Mucosa of rectum (tissue), 2 donors: ENCODE data around the gene ALOXE3.
A peak's percentile ranks its signal among the peaks of the same experiment; 100 is the strongest.

Experiments used
- H3K27ac ChIP-seq, 2 donors: one replicate each; pipeline ENCODE4 v1.7.0; 2013; ENCODE audit warnings: inconsistent platforms in 2 of 2, low read depth in 2 of 2, low read length in 2 of 2
- H3K27me3 ChIP-seq, 2 donors: one replicate each; pipeline ENCODE4 v1.7.0; 2013; ENCODE audit warnings: low read length in 2 of 2; ENCODE audit not compliant: control insufficient read depth in 2 of 2, insufficient read depth in 2 of 2
- H3K36me3 ChIP-seq, 2 donors: one replicate each; pipeline ENCODE4 v1.7.0; 2013; ENCODE audit warnings: low read length in 2 of 2; ENCODE audit not compliant: control insufficient read depth in 2 of 2, insufficient read depth in 2 of 2
- H3K4me1 ChIP-seq, 2 donors: one replicate each; pipeline ENCODE4 v1.7.0; 2013; ENCODE audit warnings: low read length in 2 of 2, mild to moderate bottlenecking in 1 of 2; ENCODE audit not compliant: control insufficient read depth in 2 of 2, insufficient read depth in 2 of 2
- H3K4me3 ChIP-seq, 2 donors: one replicate each; pipeline ENCODE4 v1.7.0; 2013; ENCODE audit warnings: low read length in 2 of 2
- H3K9ac ChIP-seq, 2 donors: one replicate each; pipeline ENCODE4 v1.7.0; 2013; ENCODE audit warnings: low read length in 2 of 2, low read depth in 1 of 2, mild to moderate bottlenecking in 1 of 2
- H3K9me3 ChIP-seq, 2 donors: one replicate each; pipeline ENCODE4 v1.7.0; 2013; ENCODE audit warnings: low read length in 2 of 2; ENCODE audit not compliant: control insufficient read depth in 2 of 2
- donor health status: healthy.
- donor health status: Normal muscosa, but diverticular disease.

The ALOXE3 gene

GRCh38 chr17:8117980-8118768 is at the start of gene ALOXE3:
Gene ALOXE3, minus strand, starts transcription at chr17:8118514. Its CDS starts 524 bp downstream, at chr17:8117990.
- no peaks in the 10 kb centered on the region for H3K36me3 ChIP-seq
- H3K4me3 ChIP-seq = peak within 1 kb of the TSS; percentile 69 to 85
- peaks cover 31 to 48% of the 10 kb centered on the region in 2 donors for H3K4me1 ChIP-seq
- peaks cover 41 to 48% of the 10 kb centered on the region in 2 donors for H3K27me3 ChIP-seq
- peak within 1 kb of the TSS; percentile 41 to 62 for H3K27ac ChIP-seq
- H3K9me3 ChIP-seq = no peaks in the 10 kb centered on the region
- H3K9ac ChIP-seq = peak within 1 kb of the TSS; percentile 45 to 72

DNA sequence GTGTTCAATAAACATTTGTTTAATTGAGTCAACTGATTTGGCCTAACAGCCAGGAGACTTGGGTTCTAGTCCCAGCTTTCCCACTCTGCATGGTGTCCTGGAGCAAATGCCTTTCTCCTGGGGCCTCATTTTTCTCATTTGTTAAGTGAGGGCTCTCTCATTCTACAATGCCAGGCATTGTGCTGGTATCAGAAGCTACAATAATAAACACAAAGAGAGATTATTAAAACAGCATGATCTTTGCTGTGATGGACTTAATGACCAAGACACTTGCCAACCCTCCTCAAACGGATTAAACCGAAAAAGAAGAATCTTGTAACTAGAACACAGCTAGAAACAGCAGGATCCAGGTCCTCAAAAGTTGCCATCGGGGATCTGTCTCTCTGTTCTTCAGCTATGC is 49.2 kb upstream of the ALOXE3 start:
- Histone ChIP-seq H3K27me3 (no peaks in the 10 kb centered on the region), H3K27ac (no peak overlapping the region), H3K9ac (no peak overlapping the region), H3K4me3 (no peak overlapping the region), H3K9me3 (no peaks in the 10 kb centered on the region), H3K36me3 (no peaks in the 10 kb centered on the region), H3K4me1 (peaks cover 14 to 20% of the 10 kb centered on the region in 2 donors)

DNA sequence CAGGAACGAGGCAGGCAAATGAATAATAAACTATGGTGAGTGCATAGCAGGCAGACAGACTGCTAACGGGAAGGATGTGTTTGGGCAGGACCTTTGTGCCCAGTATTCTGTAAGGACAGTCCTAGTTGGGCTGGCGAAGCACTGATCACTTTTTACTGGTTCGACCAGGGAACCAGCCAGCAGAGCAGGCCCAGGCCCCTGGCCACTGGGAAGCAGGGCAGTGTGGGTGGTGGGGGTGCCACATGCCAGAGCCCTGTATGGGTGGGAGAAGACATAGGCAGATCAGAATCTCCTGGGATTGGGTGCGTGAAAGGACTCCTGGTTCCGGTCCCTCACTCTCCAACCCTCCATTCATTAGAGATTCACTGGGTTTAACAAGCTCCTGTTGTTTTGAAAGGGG is 48.4 kb upstream of the ALOXE3 start:
- H3K9ac ChIP-seq = no peak overlapping the region
- no peak overlapping the region for H3K27ac ChIP-seq
- no peaks in the 10 kb centered on the region for H3K36me3 ChIP-seq
- H3K9me3 ChIP-seq = no peaks in the 10 kb centered on the region
- H3K4me1 ChIP-seq = peaks cover 19 to 24% of the 10 kb centered on the region in 2 donors
- no peaks in the 10 kb centered on the region for H3K27me3 ChIP-seq
- H3K4me3 ChIP-seq = no peak overlapping the region

GRCh38 chr17:8164815-8165131 is 46.5 kb upstream of the ALOXE3 start:
- peaks cover 36% of the 10 kb centered on the region in 2 donors for H3K4me1 ChIP-seq
- no peaks in the 10 kb centered on the region for H3K27me3 ChIP-seq
- H3K36me3 ChIP-seq = peaks cover 12 to 13% of the 10 kb centered on the region in 2 donors
- no peak overlapping the region for H3K9ac ChIP-seq
- no peaks in the 10 kb centered on the region for H3K9me3 ChIP-seq
- peak overlapping the region; percentile 95 to 99 for H3K27ac ChIP-seq
- no peak overlapping the region for H3K4me3 ChIP-seq

DNA sequence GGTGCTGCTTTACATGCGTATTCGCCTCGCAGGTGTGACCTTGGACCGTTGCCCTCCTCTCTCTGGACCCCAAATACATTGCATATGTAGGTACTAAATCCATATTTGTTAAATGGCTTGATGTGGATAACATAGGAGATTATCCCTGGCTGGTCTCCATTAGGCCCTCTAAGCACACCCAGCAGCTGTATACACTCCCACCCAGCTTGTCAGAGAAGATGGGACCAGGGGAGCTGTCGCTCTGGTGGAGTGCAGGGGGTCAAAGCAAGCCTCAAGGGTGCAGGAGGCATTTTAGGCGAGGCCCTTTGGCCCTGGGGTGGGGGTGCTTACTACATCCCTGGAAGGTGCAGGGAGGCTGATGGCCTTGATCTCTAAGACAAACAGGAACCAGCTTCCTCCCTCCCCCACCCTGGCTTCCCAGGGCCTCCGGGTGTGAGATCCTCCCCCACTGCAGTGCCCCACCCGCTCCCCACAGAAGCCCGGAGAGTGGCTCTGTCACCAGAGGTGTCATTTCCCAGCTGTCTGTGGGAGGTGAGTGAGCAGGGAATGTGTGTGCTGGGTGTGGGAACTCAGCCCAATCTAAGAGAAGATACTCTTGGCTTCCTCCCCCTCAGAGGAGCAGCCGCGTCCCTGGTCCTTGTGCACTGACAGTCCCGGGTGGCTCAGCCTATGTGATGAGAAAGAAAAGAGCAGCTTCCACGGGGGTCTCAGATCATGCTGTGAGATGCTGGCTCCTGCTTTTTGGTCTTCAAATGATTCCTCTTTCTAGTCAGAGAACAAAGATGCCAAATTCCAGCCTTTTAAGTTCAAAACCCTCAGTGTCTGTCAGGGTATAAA is 45.9 kb upstream of the ALOXE3 start:
- Histone ChIP-seq H3K27me3 (no peaks in the 10 kb centered on the region), H3K9me3 (no peaks in the 10 kb centered on the region), H3K4me1 (peaks cover 36 to 37% of the 10 kb centered on the region in 2 donors), H3K4me3 (peak overlapping the region; percentile 30 to 45), H3K27ac (peak overlapping the region; percentile 95 to 99), H3K9ac (peak overlapping the region; percentile 45 to 60), H3K36me3 (peaks cover 16 to 17% of the 10 kb centered on the region in 2 donors)

DNA sequence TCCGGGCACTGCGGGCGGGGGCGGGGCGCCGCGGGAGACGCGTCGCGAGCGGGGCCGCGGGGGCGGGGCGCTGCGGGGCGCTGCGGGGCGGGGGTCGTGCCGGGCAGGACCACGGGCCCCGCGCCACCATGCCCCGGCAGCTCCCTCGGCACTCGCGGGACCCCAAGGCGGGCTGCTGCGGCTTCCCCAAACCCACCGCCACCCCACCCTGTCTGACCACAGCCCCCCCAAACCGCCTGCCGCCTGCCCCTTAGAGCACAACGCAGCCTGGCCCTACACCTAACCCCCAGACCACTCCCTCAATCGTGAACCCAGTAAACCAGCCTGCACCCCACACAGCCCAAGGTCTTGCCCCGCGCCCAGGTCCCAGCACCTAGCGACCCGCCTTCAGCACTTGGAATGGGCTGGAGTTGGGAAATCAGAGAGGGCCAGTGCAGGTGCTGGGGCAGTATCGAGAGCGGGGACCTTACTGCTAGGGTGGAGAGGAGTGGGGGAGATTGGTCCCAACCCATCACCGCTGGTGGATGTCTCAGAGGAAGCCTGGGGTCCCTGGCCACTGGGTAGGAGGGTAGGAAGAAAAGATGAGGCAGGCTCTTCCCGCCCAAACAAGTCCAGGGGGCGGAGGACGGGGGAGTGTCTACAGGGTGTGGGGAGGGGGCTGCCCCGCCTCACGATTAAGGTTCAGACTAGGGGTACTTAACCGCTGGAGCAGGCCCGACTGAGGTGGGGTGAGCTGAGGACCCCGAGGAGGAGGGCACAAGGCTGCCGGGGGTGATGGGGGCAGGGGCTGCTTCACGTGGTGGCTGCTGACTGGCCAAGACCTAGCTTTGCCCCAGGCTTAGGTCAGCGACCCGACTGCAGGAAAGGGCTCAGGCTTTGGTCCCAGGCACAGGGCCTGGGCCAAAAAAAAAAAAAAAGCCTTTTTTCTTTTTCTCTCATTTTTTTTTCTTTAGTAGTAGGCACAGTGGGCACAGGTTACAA is 45.0 kb upstream of the ALOXE3 start:
- H3K27ac ChIP-seq = peak overlapping the region; percentile 95 to 99
- H3K4me1 ChIP-seq = peaks cover 41 to 43% of the 10 kb centered on the region in 2 donors
- H3K9ac ChIP-seq = peak overlapping the region; percentile 82 to 100
- H3K9me3 ChIP-seq = no peaks in the 10 kb centered on the region
- no peaks in the 10 kb centered on the region for H3K27me3 ChIP-seq
- peaks cover 16 to 17% of the 10 kb centered on the region in 2 donors for H3K36me3 ChIP-seq
- peak overlapping the region; percentile 54 to 69 for H3K4me3 ChIP-seq

DNA sequence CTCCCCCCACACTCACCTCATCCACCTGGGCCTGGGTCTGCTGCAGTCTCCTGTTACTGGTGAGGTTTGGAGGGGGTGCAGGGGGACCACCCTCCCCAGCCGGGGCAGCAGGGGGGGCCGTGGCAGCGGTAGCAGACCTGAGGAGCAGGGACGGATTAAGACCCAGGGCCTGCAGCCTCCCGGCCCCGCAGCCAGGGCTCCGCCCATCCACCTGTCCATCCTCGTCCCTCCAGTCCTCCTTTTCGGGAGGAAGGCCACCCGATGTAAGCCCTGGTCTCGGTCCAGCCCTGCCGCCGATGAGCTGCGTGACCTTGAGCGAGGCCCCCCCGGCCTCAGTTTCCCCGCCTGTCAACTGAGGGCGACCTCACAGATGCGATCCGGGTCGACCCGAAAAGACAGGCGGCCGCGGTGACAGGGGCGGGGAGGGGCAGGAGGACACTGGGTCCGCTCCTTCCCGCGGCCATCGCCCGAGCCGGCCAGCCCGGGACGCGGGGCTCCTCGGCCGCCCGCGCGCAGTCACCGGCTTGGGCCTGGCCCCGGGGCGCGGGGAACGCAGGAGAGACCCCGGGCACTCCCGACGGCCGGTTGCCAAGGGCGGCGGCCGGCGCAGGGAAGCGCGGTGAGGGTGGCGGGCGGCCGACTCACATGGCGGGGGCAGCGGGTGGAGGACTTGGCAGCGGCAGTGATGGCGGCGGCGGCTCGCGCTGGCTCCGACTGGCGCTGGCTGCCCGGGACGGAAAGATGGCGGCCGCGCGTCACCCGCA is 44.1 kb upstream of the ALOXE3 start, which contains the start of gene VAMP2:
TSS of gene VAMP2 (minus strand) at position 716 of the 764 bp plus-strand sequence. CDS start at position 647, 69 bp downstream.
- Histone ChIP-seq H3K36me3 (peaks cover 16 to 17% of the 10 kb centered on the region in 2 donors), H3K27me3 (no peaks in the 10 kb centered on the region), H3K4me3 (peak within 1 kb of the TSS; percentile 82 to 89), H3K9me3 (no peaks in the 10 kb centered on the region), H3K4me1 (peaks cover 41 to 43% of the 10 kb centered on the region in 2 donors), H3K27ac (peak within 1 kb of the TSS; percentile 95 to 99), H3K9ac (peak within 1 kb of the TSS; percentile 96 to 100)

DNA sequence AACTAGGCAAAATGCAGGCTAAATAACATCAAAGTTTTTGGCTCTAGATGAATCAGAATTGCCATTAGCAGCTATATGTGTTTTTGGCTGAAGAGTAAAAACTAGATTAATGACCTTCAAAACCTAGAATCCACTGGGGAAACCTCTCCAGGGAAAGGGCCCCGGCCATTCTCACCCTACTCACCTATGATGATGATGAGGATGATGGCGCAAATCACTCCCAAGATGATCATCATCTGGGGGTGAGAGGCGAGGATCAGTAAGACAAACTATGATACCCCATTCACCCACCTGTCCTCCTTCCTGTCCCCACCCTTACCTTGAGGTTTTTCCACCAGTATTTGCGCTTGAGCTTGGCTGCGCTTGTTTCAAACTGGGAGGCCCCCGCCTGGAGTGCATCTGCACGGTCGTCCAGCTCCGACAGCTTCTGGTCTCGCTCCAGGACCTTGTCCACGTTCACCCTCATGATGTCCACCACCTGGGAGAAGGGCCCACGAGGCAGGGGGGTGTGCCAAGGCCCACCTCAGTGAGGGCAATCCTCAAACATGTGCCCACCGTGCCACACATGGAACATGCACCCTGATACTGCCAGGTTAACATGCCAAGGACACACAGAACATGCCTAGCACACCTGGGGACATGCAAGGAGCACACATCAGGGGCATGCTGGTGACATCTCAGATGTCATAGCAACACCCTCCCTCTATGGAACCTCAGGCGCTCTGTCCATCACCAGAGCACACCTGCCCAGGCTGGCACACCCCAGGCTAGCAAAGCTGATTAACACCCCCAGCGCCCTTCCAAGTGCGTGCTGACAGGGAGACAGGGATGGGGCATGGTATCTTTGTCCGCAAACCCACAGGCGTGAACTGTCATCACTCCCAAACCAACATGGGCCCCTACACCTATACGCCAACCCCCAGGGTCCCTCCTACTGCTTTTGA is 43.2 kb upstream of the ALOXE3 start:
- H3K27ac ChIP-seq = peak overlapping the region; percentile 95 to 99
- H3K9ac ChIP-seq = peak overlapping the region; percentile 96 to 100
- no peaks in the 10 kb centered on the region for H3K9me3 ChIP-seq
- peak overlapping the region; percentile 82 to 89 for H3K4me3 ChIP-seq
- H3K4me1 ChIP-seq = peaks cover 47 to 48% of the 10 kb centered on the region in 2 donors
- H3K36me3 ChIP-seq = peaks cover 16 to 17% of the 10 kb centered on the region in 2 donors
- H3K27me3 ChIP-seq = no peaks in the 10 kb centered on the region
